ENCODE data around the gene FLYWCH1.

FLYWCH1 gene

DNA sequence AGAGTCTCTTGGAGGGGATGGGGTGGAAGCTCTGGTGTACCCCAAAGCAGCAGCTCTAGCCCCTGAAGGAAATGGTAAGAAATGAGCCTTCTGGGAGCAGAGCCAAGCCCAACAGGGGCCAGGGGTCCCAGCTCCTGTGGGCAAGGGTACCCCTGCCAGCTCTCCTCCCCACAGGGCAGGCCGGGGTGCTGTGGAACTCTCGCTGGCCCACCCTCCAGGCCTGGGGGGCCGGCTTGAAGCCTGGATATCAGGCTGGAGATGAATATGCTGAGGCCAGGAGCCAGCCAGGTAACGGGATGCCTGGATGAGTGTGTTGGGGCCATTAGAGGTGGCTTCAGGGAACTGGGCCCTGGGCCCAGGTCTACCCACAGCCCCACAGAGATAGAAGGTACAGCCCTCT is 88.8 kb downstream of the FLYWCH1 start:
- DNase-seq (ENCODE audit: low read depth), result no peak
- H3K4me3 ChIP-seq (ENCODE audit: low read length), result no peak overlapping the region
- TF ChIP-seq, protein P1, sequence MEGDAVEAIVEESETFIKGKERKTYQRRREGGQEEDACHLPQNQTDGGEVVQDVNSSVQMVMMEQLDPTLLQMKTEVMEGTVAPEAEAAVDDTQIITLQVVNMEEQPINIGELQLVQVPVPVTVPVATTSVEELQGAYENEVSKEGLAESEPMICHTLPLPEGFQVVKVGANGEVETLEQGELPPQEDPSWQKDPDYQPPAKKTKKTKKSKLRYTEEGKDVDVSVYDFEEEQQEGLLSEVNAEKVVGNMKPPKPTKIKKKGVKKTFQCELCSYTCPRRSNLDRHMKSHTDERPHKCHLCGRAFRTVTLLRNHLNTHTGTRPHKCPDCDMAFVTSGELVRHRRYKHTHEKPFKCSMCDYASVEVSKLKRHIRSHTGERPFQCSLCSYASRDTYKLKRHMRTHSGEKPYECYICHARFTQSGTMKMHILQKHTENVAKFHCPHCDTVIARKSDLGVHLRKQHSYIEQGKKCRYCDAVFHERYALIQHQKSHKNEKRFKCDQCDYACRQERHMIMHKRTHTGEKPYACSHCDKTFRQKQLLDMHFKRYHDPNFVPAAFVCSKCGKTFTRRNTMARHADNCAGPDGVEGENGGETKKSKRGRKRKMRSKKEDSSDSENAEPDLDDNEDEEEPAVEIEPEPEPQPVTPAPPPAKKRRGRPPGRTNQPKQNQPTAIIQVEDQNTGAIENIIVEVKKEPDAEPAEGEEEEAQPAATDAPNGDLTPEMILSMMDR (conservative IDR thresholded peaks at IDR 0.05; ENCODE audit: low read length), result no peak
